A549 (cell line): ENCODE measurements around the gene CNOT10.

ENCODE experiments used
- CBX8 ChIP-seq: fragments of 200-600 bp; sonication (generic); IDR thresholded peaks from 2 replicates; pipeline ENCODE4 v1.6.1; 2016
- CTCF ChIP-seq: fragments of >200 bp; sonication (Bioruptor Twin); formaldehyde crosslinking; IDR thresholded peaks from 3 replicates; pipeline ENCODE4 v1.5.1; 2016
- EHMT2 ChIP-seq: fragments of 200-600 bp; sonication (generic); IDR thresholded peaks from 2 replicates; pipeline ENCODE4 v1.6.1; 2016; ENCODE audit warnings: antibody characterized with exemption, low read depth, mild to moderate bottlenecking, moderate library complexity
- ELK1 ChIP-seq: fragments of 150-350 bp; IDR thresholded peaks from 2 replicates; pipeline ENCODE4 v1.6.1; 2014; ENCODE audit warnings: low read depth, mild to moderate bottlenecking, low read length
- EP300 ChIP-seq, 2 experiments: fragments of >200 bp; sonication (Bioruptor Twin); formaldehyde crosslinking; IDR thresholded peaks; 2 replicates in 1 of 2; 3 replicates in 1 of 2; pipeline ENCODE4 v1.6.1; 2016 to 2017
- HOXA7 ChIP-seq: fragments of 250-450 bp; sonication (Bioruptor Pico); IDR thresholded peaks from 2 replicates; pipeline ENCODE4 v1.5.0; 2020; ENCODE audit warnings: mild to moderate bottlenecking, moderate library complexity
- POLR2A ChIP-seq: IDR thresholded peaks from 2 replicates; pipeline ENCODE4 v1.6.1; 2012; ENCODE audit warnings: mild to moderate bottlenecking, low read length
- POLR2AphosphoS2 ChIP-seq: conservative IDR thresholded peaks from 2 replicates; pipeline ENCODE4 v1.6.1; 2012; ENCODE audit warnings: low read length, improper control_type of control experiment, inconsistent platforms
- RNF2 ChIP-seq: fragments of 200-600 bp; sonication (generic); IDR thresholded peaks from 2 replicates; pipeline ENCODE4 v1.6.1; 2016; ENCODE audit warnings: low read depth, mild to moderate bottlenecking, antibody characterized with exemption, moderate library complexity, borderline replicate concordance
- SMC3 ChIP-seq: fragments of >200 bp; sonication (Bioruptor Twin); formaldehyde crosslinking; IDR thresholded peaks from 3 replicates; pipeline ENCODE4 v1.6.1; 2018; ENCODE audit warnings: inconsistent platforms
- USF2 ChIP-seq: fragments of 450-650 bp; IDR thresholded peaks from 2 replicates; pipeline ENCODE4 v1.6.1; 2014; ENCODE audit warnings: antibody characterized with exemption

GRCh38 chr3:32660634-32661033 is 24.4 kb upstream of the CNOT10 start:
- TF ChIP-seq CTCF (no peak), HOXA7 (CRISPR knock-in tag) (no peak), ELK1 (no peak), SMC3 (no peak), EP300 (IDR thresholded peaks at IDR 0.05) (no peak), CBX8 (no peak), RNF2 (no peak), POLR2AphosphoS2 (no peak), POLR2A (no peak), EHMT2 (no peak), USF2 (no peak)
